Panc1 (cell line): ENCODE measurements around the gene KCNK15. TPM values are rescaled to one million over a fixed set of nuclear protein-coding genes. Genes with fewer than 3 reads are reported as not detected.
A peak's percentile ranks its signal among the peaks of the same experiment; 100 is the strongest.

Experiments
- ATAC-seq: fragments of 200-7000 bp; cut with Tn5 transposase; 2 replicates; pipeline ENCODE4 v1.9.1; 2020; ENCODE audit warnings: mild to moderate bottlenecking, moderate library complexity
- BruUV-seq: library from RNA; stranded (reverse); fragments of 400-500 nt; replicated peaks from 2 replicates; lab custom pipeline; 2021; lab: Mats Ljungman, UMichigan
- CTCF ChIA-PET: fragments of 300-600 bp; sonication (Branson Sonifier 250); formaldehyde crosslinking; loops from one replicate; lab custom pipeline; 2022; ENCODE audit warnings: antibody characterized with exemption; lab: Charles Lee
- POLR2A ChIA-PET: fragments of 300-600 bp; sonication (Branson Sonifier 250); formaldehyde crosslinking; loops from one replicate; lab custom pipeline; 2022; ENCODE audit warnings: antibody characterized with exemption; lab: Charles Lee
- DNase-seq: peaks from one replicate; pipeline ENCODE4 v3.0.0-alpha.2; 2010; ENCODE audit warnings: low read depth, low spot score
- H3K27ac ChIP-seq: 2 replicates; pipeline ENCODE4 v1.5.1; 2011; ENCODE audit warnings: mild to moderate bottlenecking, low read length, inconsistent platforms
- H3K27me3 ChIP-seq: fragments of 200-500 bp; sonication (Bioruptor generic); 2 replicates; pipeline ENCODE4 v1.6.0; 2014; ENCODE audit warnings: low read length, inconsistent platforms; ENCODE audit not compliant: control insufficient read depth, insufficient read depth
- H3K36me3 ChIP-seq: fragments of 200-500 bp; sonication (Bioruptor generic); 2 replicates; pipeline ENCODE4 v1.5.1; 2014; ENCODE audit warnings: inconsistent platforms, mild to moderate bottlenecking, low read length, moderate library complexity; ENCODE audit not compliant: control insufficient read depth, insufficient read depth
- H3K4me1 ChIP-seq: 2 replicates; pipeline ENCODE4 v1.5.1; 2011; ENCODE audit warnings: inconsistent platforms, mild to moderate bottlenecking, low read length, moderate library complexity; ENCODE audit not compliant: control insufficient read depth, insufficient read depth
- H3K4me3 ChIP-seq, 2 experiments: 2 replicates each; pipeline ENCODE4 v1.5.1; 2011 to 2012; ENCODE audit warnings: low read depth in 2 of 2, low read length in 2 of 2, mild to moderate bottlenecking in 2 of 2, inconsistent platforms in 1 of 2, moderate library complexity in 1 of 2
- H3K9me3 ChIP-seq: fragments of 200-500 bp; sonication (Bioruptor generic); 2 replicates; pipeline ENCODE4 v1.5.1; 2014; ENCODE audit warnings: low read depth, mild to moderate bottlenecking, inconsistent platforms, low read length, moderate library complexity; ENCODE audit not compliant: control insufficient read depth, insufficient read depth
- CTCF ChIP-seq: fragments of 450-650 bp; IDR thresholded peaks from 2 replicates; pipeline ENCODE4 v1.5.1; 2017; ENCODE audit warnings: mild to moderate bottlenecking
- POLR2AphosphoS5 ChIP-seq: IDR thresholded peaks from 2 replicates; pipeline ENCODE4 v1.6.1; 2012; ENCODE audit warnings: mild to moderate bottlenecking, low read depth, low read length, moderate library complexity
- REST ChIP-seq, 2 experiments: IDR thresholded peaks; 2 replicates each; pipeline ENCODE4 v1.6.1; 2011 to 2012; ENCODE audit warnings: low read depth in 2 of 2, control low read depth in 1 of 2, low read length in 1 of 2, mild to moderate bottlenecking in 1 of 2, moderate library complexity in 1 of 2; ENCODE audit not compliant: insufficient read depth in 1 of 2
- SIN3A ChIP-seq: IDR thresholded peaks from 2 replicates; pipeline ENCODE4 v1.6.1; 2012; ENCODE audit warnings: low read depth, mild to moderate bottlenecking, low read length, moderate library complexity, borderline replicate concordance; ENCODE audit not compliant: insufficient read depth
- TCF7L2 ChIP-seq: IDR thresholded peaks from 2 replicates; pipeline ENCODE4 v1.6.1; 2011; ENCODE audit warnings: mild to moderate bottlenecking, low read depth, low read length, inconsistent platforms
- in situ Hi-C: cut with HindIII; loops from 2 replicates; pipeline ENCODE4 v1.10.0; 2016; ENCODE audit warnings: low sequenced_read_pairs, low pct_unique_long_range_greater_than_20kb
- intact Hi-C: fragments of 100-400 bp; cut with micrococcal nuclease; formaldehyde crosslinking; loops from one replicate; pipeline ENCODE4 v1.10.0; 2022; ENCODE audit not compliant: unreplicated experiment
- total RNA-seq: library from RNA; stranded (reverse); gene quantifications from one replicate; pipeline ENCODE4 v1.2.1, GENCODE V29; 2021; ENCODE audit not compliant: unreplicated experiment

The KCNK15 gene
- total RNA-seq, 1 experiment from 2014 or later, result 7.4 TPM

- POLR2A ChIA-PET, result interaction anchor here (1.0 kb wide), 1 partner anchor 21 kb away, joined by 3 read pairs; no protein-coding TSS in a partner anchor
- peaks cover 47% of the 10 kb centered on the region for H3K4me1 ChIP-seq
- peak; percentile 38; the same call in 1 of the 2 replicates for TF ChIP-seq POLR2AphosphoS5
- TF ChIP-seq SIN3A, result no peak
- TF ChIP-seq TCF7L2, result peak; percentile 62; the same call in 1 of the 2 replicates
- TF ChIP-seq CTCF, result no peak
- TF ChIP-seq REST (IDR thresholded peaks at IDR 0.05; ENCODE audit: insufficient read depth in 1 of 2, low read depth in 2 of 2, low read length in 1 of 2), result no peak
- no TSS peak for BruUV-seq
- H3K36me3 ChIP-seq, result no peaks in the 10 kb centered on the region
- DNase-seq, result no peak
- no peaks in the 10 kb centered on the region for H3K27me3 ChIP-seq
- ATAC-seq, result 0 out of 2 replicates have a peak, but pooled peaks have one; percentile 20
- in situ Hi-C loops (no loop called here), intact Hi-C loops (no loop called here)
- H3K4me3 ChIP-seq, result no peak overlapping the region
- peak overlapping the region; percentile 79 for H3K27ac ChIP-seq
- H3K9me3 ChIP-seq, result no peaks in the 10 kb centered on the region
- CTCF ChIA-PET, result no interaction called here
These were observed 42.9 kb upstream of the KCNK15 start for GRCh38 chr20:44702776-44703175.

- no peak for ATAC-seq
- POLR2A ChIA-PET, result interaction anchor here (1.0 kb wide), 1 partner anchor 20 kb away, joined by 3 read pairs; no protein-coding TSS in a partner anchor
- in situ Hi-C loops, result no loop called here
These were observed 42.3 kb upstream of the KCNK15 start for GRCh38 chr20:44703183-44703925.

More at GRCh38 chr20:44703183-44703925, 42.3 kb upstream of the KCNK15 start:
- peaks cover 51% of the 10 kb centered on the region for H3K4me1 ChIP-seq
- TF ChIP-seq POLR2AphosphoS5 (no peak), CTCF (no peak), REST (IDR thresholded peaks at IDR 0.05; ENCODE audit: insufficient read depth in 1 of 2, low read depth in 2 of 2, low read length in 1 of 2) (no peak), TCF7L2 (no peak), SIN3A (no peak)
- H3K4me3 ChIP-seq, result no peak overlapping the region
- no peaks in the 10 kb centered on the region for H3K27me3 ChIP-seq
- CTCF ChIA-PET, result interaction anchor here (0.5 kb wide), 1 partner anchor 164 kb away, joined by 3 read pairs; no protein-coding TSS in a partner anchor
- BruUV-seq, result no TSS peak
- H3K36me3 ChIP-seq, result no peaks in the 10 kb centered on the region
- no peak for DNase-seq
- H3K27ac ChIP-seq, result peak overlapping the region; percentile 79
- intact Hi-C loops, result no loop called here
- H3K9me3 ChIP-seq, result no peaks in the 10 kb centered on the region
